HG02884 (cell line): ENCODE data around the gene TMEM40.
"Not testable (repeated sequence)": the region's sequence is repeated elsewhere in the genome, so short reads cannot be mapped to it uniquely, and the experiment has no call there.

Experiments
- ATAC-seq: cut with Tn5 transposase; IDR thresholded peaks from one replicate; pipeline ENCODE4 v1.9.1; 2021; ENCODE audit warnings: mild to moderate bottlenecking, moderate library complexity; ENCODE audit not compliant: unreplicated experiment

Gene TMEM40, protein sequence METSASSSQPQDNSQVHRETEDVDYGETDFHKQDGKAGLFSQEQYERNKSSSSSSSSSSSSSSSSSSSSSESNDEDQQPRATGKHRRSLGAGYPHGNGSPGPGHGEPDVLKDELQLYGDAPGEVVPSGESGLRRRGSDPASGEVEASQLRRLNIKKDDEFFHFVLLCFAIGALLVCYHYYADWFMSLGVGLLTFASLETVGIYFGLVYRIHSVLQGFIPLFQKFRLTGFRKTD

DNA sequence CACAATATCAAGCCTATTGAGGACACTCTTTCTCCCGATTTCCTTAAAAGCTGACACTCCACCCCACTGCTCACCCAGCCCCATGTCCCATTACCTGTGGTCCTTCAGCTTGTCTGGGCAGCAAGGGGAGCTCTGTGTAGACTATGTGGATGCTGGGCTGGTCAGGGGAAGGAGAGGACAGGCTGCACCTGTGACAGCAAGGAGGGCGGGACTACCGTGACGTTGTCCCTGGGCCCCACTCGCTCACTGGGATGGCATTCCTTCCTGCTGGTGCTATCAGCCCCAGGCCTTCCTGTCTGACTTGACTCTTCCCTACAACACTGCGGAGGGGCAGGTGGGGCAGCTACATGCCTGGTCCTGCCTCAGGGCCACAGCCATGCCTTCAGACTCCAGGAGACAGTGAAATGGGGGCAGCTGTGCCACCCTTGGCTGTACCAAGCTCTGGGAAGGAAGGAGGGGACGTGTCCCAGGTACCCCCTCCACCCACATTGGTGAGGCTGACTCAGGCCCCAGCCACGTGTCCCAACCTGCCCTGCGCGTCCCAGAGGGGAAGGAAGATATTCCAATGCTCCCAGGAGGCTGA, at the start of gene TMEM40:
Gene TMEM40 (minus strand): TSS at position 163 of the 583 bp plus-strand sequence. CDS start 9,427 bp downstream, outside the sequence.
- ATAC-seq = no peak

DNA sequence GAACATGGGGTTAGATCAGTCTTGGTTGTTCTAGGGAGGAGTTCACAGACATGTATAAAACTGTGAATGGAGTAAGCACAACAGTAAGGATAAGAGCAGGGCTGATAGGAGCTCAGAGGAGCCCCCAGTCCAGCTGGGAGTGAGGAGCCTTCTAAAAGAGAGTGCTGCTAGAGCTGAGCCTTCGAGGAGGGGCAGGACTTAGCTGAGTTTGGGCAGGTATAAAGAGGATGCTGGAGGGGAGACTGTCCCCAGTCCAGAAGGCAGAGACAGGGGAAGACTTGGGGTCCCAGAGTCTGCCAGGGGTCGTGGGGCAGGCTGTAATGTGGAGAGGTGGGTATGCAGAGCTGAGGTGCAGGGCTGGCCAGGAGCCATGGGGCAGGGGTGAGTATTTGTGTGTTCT, 49.5 kb upstream of the TMEM40 start:
- ATAC-seq = no peak

DNA sequence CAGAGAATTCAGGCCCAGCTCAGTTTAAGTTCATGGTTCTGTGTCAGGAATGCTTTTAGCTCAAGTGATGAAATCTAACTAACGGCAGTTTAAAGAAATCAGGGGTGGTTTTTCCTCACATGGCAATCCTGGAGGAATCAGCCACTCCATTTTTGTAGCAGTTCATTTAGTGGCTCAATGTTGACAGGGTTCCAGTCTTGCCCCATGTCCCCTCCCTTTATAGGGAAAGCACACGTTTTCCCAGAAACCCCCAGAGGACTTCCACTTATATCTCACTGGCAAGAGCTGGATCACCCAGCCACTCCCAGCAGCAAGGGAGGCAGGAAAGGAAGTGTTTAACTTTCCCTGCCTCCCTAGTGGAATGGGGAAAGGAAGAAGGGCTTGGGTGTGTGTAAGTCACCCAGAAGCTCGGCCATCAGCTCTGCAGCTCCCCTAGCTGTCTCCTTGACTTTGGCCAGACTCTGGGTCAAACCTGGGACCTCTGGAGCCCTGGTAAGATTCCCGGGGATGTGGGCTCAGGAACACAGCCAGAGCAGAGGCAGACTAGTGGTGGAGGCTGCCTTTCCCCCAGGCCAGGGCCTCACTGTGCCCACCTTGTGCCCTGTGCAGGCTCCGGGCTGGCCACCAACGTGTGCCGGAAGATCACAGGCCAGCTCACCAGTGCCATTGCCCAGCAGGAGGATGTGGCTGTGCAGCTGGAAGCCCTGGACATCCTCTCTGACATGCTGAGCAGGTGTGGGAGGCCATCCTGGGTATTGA, 48.7 kb upstream of the TMEM40 start:
- ATAC-seq = no peak

DNA sequence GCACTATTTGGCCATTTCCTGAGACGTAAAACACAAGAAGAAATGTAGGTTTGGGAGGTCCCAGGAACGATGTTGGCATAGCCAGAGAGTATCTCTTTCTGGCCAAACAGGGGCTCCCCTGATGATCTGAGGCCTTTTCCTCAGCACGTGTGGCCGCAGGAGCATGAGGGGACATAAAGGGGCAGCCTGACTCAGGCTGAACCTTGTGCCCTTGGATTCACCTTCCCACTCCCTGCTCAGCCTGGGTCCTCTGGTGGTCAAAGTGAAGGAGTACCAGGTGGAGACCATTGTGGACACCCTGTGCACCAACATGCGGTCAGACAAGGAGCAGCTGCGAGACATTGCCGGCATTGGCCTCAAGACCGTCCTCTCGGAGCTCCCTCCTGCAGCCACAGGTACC, 48.0 kb upstream of the TMEM40 start:
- ATAC-seq = no peak

DNA sequence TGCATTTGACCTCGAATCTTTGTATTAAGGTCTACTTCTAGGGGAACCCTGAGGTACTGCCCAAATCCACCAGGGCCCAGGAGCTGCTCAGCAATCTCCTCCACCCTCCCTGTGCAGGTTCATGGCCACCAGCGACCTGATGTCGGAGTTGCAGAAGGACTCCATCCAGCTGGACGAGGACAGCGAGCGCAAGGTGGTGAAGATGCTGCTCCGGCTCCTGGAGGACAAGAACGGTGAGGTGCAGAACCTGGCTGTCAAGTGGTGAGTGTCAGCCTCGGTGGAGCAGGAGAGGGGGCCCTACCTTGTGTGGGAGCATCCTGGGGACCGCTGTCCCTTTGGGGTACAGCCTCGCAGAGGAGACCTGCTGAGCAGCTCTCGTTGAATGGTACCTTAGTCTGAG, 44.3 kb upstream of the TMEM40 start:
- no peak for ATAC-seq

DNA sequence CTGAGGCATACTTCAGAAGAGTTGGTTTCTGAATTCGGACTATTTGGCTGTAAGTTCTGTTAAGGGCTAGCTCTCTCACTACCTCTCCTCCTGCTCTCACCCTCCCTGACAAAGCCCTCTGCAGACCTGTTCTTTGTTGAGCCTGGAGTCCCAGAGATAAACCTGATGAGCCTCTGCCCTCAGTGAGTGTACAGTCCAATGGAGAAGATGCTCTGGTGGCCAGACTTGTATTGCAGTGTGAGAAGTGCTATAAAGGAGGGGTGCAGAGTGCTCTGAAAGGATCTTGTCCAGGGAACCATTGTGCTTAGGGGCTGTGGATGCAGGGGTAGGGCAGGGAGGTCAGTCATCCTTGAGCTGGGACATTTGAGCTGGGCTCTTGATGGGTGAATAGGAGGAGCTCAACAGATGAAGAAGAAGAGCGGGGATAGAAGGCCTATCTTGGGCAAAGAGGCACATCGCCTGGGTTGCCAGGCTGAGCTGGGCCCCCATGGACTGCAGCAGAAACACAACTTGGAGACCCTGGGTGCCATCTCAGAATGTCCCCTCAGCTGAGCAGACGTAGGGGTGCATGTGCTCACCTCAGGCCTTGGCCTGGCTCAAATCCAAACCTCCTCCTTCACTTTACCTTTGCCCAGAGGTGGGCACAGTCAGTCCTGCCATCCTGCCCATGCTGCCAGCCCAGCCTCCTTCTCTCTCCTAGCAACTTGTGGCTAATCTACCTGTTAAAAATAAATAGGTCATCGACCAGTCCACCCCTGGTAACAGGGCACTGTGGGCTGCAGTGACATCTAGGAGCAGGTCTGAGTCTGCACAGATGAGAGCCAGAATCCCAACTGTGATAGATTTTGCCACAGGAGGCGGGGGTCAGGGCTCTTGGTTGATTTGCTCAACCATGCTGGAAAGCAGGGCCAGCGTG, 40.7 kb upstream of the TMEM40 start:
- ATAC-seq = no peak

DNA sequence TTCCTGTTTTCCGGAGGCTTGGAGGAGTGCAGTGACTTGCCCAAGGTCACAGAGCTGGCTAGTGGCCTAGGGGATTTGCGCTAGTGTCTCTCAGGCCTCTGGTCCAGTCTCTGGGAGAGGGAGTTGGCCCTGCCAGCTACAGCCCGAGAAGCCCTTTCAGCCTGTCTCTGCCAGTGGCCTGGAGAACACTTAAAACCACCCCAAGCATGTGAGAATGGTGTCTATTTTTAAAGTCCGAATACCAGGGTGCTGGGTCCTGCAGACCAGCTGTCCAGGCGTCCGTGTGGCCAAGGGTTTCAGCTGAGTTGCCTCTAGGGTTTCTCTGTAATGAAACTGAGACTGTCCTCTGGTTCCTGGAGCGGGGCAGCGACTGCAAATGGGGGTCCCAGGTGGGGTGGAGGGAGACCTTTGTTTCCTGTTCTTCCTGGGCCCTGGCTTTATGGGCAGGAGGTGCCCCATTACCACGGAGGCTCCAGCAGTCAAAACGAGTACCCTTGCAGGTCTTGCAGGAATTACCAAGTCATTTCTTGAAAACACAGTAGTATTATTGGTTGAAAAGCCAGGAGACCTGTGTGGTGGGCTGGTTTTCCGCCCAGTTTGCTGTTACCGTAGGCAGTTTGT, 39.6 kb upstream of the TMEM40 start:
- no peak for ATAC-seq

DNA sequence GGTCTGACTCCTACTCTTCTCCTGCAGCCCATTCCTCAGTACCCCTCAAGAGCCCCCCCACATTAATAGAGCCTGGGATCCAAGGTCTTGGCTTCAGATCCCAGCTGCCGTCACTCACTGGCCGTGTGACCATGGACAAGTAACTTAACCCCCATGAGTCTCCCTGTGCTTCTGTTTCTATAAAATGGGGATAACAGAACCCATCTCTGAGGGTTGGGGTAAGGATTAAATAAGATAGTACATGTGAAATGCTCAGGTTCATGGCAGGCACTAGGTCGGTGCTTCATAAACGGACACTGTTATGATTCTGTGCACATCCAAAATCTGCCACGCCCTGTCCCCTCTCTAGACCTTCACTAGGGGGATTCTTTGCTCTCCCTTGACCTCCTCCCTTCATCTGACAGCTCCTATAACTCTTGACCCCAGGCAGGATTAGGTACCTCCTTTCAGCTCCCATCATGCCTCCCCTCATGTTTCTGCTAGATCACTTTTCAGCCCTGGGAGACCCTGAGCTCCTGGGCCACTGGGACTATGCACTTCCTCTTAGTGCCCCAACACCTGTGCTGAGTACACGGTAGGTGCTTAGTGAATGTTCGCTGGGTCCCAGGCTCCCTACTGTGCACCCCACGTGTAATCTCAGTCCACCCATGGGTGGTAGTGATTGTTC, 39.0 kb upstream of the TMEM40 start:
- ATAC-seq = no peak

DNA sequence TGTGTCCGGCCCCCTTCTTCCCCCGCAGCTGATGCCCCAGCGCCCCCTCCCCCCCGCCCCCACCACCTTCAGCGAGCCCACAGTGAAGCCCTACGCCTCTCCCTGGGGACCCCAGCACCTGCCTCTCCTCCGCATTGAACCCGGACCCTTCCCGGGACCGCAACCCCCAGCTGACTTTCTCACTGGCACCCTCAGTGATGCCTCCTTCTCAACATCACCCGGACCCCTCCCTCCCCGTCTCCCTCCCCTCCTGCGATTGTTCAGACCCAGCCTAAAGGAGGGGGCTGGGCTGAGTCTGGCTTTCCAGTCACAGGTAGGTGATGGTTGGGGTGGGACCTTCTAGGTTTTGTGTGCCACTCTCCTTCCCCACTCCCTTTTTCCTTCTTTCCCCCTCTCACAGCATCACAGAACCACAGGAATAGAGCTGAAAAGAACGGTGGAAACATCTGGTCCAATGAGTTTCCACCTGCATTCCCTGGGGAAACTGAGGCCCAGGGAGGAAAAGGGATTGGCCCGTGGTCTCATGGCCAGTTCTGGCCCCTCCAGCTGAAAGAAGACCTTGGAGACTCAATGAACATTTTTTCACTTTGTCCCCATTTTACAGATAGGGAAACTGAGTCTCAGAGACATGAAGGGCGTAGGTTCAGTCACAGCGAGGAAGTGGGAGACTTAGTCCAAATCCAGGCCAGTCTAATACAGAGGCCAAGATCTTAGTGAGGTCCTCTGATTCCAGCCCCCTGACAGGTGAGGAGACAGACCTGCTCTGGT, 38.2 kb upstream of the TMEM40 start:
- ATAC-seq = no peak

DNA sequence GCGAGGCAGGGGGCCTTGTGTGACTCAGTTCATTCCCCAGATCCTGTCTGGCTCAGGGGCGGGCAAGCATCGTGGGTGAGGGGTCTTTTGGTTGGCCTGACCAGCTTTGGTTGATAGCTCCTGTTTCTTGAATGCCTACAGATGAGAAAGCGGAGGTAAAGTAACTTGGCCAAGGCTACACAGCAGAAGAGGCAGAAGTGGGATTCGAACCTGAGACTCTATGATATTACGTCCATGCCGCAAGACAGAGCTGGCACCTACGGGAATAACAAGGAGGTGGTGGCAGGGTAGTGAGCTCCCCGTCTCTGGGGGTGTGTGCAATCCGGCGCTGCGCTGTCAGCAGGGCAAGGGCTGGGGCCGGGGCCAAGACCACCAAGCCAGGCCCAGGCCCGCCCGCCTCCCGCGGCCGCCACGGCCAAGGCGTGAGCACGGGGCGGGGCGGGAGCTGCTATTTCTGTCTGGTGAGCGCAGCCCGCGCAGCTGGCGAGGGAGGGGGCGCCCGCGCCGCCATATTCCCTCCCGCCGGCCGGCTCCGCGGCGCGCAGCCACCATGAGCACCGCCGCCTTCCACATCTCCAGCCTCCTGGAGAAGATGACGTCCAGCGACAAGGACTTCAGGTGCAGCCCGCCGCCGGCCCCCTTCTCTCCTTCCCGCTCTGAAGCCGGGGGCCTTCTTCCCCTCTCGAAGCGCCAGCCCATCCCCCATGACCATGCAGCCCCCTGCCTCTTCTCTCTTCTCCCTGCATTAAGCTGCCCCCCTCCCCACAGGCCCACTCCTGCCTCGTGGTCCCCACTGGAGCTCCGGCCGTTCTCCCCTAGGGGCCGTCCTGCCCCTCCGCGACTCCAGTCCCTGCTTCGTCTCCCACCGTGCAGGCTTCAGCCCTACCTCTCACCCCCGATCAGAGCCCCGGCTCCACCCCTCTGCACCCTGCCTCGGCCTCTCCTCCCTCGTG, 37.4 kb upstream of the TMEM40 start, which contains the start of gene CAND2:
Gene CAND2 (plus strand): TSS at position 510 of the 953 bp plus-strand sequence. CDS start 41 bp downstream, at position 551.
- no peak for ATAC-seq

DNA sequence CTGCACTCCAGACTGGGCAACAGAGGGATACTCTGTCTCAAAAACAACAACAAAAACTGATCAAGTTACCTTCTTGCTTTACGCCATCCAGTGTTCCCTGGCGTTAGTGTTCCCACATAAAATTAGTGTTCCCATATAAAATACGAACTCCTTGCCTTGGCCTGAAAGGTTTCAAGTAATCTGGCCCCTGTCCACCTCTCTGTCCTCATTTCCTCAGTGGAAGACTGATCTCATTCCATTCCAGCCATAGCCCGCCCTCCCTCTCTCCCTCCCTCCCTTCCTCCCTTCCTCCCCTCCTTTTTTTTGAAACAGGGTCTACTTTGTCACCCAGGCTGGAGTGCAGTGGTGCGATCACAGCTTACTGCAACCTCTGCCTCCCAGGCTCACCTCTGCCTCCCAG, 34.6 kb upstream of the TMEM40 start:
- ATAC-seq = no peak

DNA sequence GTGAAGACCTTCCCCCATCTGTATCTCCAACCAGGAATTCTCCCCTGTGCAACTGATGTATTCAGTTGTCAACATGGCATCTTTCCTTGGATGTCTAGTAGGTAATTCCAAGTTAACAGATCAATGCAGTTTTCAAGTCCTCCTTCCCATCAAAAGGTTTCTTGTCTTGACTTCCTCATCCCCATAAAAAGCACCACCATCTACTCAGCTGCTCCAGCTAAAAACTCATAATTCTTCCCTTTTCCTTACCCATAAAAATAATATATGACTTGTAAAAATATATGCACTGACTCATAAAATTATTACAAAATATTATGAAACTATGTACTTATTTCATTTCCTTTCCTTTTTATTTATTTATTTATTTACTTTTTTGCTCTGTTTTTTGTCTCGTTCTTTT, 32.4 kb upstream of the TMEM40 start:
- ATAC-seq = no peak

DNA sequence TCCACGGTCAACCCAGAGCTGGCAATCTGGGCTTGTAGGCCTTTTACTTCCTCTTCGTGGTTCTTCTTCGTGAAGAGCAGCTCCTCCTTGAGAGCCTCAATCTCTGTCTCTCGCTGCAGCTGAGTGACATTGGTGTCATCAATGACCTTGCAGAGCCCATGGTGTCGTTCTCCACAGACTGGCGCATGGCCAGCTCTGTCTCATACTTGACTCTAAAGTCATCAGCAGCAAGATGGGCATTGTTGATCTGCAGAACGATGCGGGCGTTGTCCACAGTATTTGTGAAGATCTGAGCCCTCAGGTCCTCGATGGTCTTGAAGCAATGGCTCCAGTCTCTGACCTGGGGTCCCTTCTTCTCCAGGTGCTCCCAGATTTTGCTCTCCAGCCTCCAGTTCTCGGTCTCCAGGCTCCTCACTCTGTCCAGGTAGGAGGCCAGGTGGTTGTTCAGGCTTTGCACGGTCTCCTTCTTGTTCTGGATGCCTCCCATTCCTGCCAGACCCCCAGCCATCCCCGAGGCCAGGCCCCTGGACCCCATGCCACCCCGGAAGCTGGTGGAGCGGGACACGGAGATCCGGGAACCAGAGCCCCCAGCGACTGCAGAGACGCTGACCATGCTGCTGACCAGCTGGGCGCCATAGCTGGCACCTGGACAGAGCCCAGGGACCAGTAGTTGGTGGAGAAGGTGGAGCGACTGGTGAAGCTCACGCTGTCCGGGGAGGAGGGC, 29.1 kb upstream of the TMEM40 start:
- ATAC-seq = not testable (repeated sequence)

DNA sequence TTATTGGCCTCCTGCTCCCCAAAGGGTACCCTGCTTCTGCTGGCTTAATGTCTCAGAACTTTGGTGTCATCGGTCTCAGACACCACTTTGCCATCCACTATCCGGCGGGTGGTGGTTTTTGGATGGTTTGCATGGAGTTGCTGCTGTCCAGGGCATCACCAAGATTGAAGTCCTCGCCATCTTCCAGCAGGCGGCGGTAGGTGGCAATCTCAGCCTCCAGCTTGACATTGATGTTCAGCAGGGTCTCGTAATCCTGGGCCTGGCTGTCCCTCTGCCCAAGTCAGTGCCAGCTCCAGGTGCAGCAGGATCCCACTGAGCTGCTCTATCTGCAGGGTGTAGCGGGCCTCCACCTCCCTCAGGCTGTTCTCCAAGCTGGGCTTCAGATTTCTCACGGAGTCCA, 28.3 kb upstream of the TMEM40 start:
- ATAC-seq = not testable (repeated sequence)

DNA sequence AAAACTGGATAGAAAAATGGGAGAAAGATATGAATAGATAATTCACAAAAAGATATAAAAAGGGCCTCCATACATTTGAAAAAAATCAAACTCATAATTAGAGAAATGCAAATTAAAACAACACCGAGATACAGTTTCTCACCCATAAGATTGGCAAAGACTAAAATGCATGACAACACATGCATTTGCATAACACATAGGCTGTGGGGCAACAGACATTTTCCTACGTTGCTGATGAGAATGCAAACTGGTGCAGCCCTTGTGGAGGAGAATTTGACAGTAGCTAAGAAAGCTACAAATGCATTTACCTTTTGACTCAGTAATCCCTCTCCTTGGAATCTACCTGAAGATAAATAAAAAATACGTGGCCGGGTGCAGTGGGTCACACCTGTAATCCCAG, 26.0 kb upstream of the TMEM40 start:
- no peak for ATAC-seq

DNA sequence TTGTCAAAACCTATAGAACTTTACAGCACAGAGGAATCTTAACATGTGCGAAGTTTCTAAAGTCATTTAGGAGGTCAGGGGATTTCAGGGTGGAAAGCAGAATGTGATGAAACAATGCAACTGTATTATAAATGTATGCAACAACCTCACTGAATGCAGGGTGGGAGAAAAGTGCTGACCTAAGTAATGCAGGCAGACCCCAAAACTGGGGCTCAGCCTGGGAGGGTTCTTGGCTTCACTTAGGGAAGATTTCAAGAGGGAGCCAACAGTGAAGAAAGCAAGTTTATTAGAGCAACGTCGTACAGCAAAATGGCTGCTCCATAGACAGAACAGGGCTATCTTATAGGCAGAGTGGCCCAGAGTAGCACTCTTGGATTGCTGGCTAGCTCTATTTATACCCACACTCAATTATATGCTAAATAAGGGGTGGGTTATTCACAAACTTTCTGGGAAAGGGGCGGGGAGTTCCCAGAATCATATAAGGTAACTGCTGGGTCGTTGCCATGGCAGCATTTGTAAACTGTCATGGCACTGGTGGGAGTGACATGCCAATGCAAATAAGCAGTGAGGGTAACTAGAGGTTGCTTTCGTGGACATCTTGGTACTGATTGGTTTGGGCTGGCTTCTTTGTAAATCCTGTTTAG, 23.2 kb upstream of the TMEM40 start:
- no peak for ATAC-seq

DNA sequence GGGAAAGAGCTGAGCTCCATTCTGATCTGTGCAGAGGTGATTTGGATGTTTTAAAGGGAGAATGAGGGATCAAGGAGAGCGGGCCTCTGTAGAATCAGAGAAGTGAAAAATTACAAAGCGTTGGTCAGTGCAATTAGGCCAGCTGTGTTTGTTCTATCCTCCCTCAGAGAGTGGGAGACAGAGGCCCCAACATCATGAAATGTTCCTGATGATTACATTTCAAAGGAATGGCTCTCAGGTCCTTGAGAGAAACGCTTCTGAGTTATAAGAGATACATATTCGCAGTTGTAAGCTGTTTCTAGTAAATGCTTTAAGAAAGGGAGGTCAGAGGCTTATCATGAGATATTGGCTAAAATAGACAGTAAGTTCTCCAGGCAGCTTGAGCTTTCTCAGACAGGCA, 21.7 kb upstream of the TMEM40 start:
- ATAC-seq = no peak
